Progenitor cell of endocrine pancreas (in vitro differentiated cells): ENCODE data around the gene NUMA1. TPM values are rescaled to one million over a fixed set of nuclear protein-coding genes. Genes with fewer than 3 reads are reported as not detected.
A peak's percentile ranks its signal among the peaks of the same experiment; 100 is the strongest.

ENCODE experiments used
- DNase-seq: peaks from one replicate; pipeline ENCODE4 v3.0.0; 2021; ENCODE audit warnings: low spot score; ENCODE audit not compliant: unreplicated experiment
- H3K27ac Mint-ChIP-seq: 2 replicates; pipeline ENCODE4 v1.8.0; 2021; ENCODE audit warnings: mild to moderate bottlenecking, moderate library complexity, mixed read lengths
- H3K27me3 Mint-ChIP-seq: 2 replicates; pipeline ENCODE4 v1.8.0; 2021; ENCODE audit warnings: mixed read lengths
- H3K36me3 Mint-ChIP-seq: 2 replicates; pipeline ENCODE4 v1.8.0; 2022; ENCODE audit warnings: mixed read lengths; ENCODE audit not compliant: insufficient read depth
- H3K4me1 Mint-ChIP-seq: 2 replicates; pipeline ENCODE4 v1.8.0; 2021; ENCODE audit warnings: low read depth, mixed read lengths
- H3K4me3 Mint-ChIP-seq: 2 replicates; pipeline ENCODE4 v1.8.0; 2021; ENCODE audit warnings: low read depth, mild to moderate bottlenecking, moderate library complexity, mixed read lengths
- H3K9me3 Mint-ChIP-seq: 2 replicates; pipeline ENCODE4 v1.8.0; 2021; ENCODE audit warnings: low read depth, mixed read lengths
- CTCF ChIP-seq: fragments of 200-600 bp; sonication (generic); IDR thresholded peaks from one replicate; pipeline ENCODE4 v1.5.0; 2021; ENCODE audit warnings: antibody characterized with exemption, mild to moderate bottlenecking; ENCODE audit not compliant: unreplicated experiment
- total RNA-seq: library from RNA; stranded (reverse); gene quantifications from 2 replicates; pipeline ENCODE4 v1.2.1, GENCODE V29; 2021

Gene NUMA1
- total RNA-seq, 1 donor from 2014 or later, result 255 TPM

- peak overlapping the region; percentile 98 for H3K27ac Mint-ChIP-seq
- H3K4me1 Mint-ChIP-seq, result peaks cover 28% of the 10 kb centered on the region
- no peak for TF ChIP-seq CTCF
- no peak for DNase-seq
- H3K9me3 Mint-ChIP-seq, result no peaks in the 10 kb centered on the region
- peak overlapping the region; percentile 91 for H3K4me3 Mint-ChIP-seq
- peaks cover 7% of the 10 kb centered on the region for H3K36me3 Mint-ChIP-seq
- no peaks in the 10 kb centered on the region for H3K27me3 Mint-ChIP-seq
Observed at GRCh38 chr11:72102162-72102561, 21.8 kb upstream of the NUMA1 start.

GRCh38 chr11:72100462-72100861 is 20.1 kb upstream of the NUMA1 start:
- Mint-ChIP-seq H3K27me3 (no peaks in the 10 kb centered on the region), H3K4me1 (peaks cover 28% of the 10 kb centered on the region), H3K27ac (no peak overlapping the region), H3K36me3 (peaks cover 9% of the 10 kb centered on the region), H3K9me3 (no peaks in the 10 kb centered on the region), H3K4me3 (peak overlapping the region; percentile 31)
- no peak for TF ChIP-seq CTCF
- no peak for DNase-seq

- Mint-ChIP-seq H3K4me3 (no peak overlapping the region), H3K27me3 (no peaks in the 10 kb centered on the region), H3K27ac (no peak overlapping the region), H3K4me1 (peaks cover 28% of the 10 kb centered on the region), H3K36me3 (peaks cover 9% of the 10 kb centered on the region), H3K9me3 (no peaks in the 10 kb centered on the region)
- no peak for DNase-seq
- TF ChIP-seq CTCF, result no peak
Observed at GRCh38 chr11:72100009-72100408, 19.7 kb upstream of the NUMA1 start.

GRCh38 chr11:72098741-72099140 is 18.4 kb upstream of the NUMA1 start:
- peaks cover 24% of the 10 kb centered on the region for H3K4me1 Mint-ChIP-seq
- peaks cover 9% of the 10 kb centered on the region for H3K36me3 Mint-ChIP-seq
- H3K27me3 Mint-ChIP-seq, result no peaks in the 10 kb centered on the region
- no peak for TF ChIP-seq CTCF
- no peak for DNase-seq
- H3K9me3 Mint-ChIP-seq, result no peaks in the 10 kb centered on the region
- no peak overlapping the region for H3K4me3 Mint-ChIP-seq
- H3K27ac Mint-ChIP-seq, result no peak overlapping the region

GRCh38 chr11:72091292-72091691 is 10.9 kb upstream of the NUMA1 start:
- peak; percentile 81 for TF ChIP-seq CTCF
- H3K4me1 Mint-ChIP-seq, result no peaks in the 10 kb centered on the region
- no peak overlapping the region for H3K4me3 Mint-ChIP-seq
- no peak overlapping the region for H3K27ac Mint-ChIP-seq
- H3K9me3 Mint-ChIP-seq, result no peaks in the 10 kb centered on the region
- no peaks in the 10 kb centered on the region for H3K27me3 Mint-ChIP-seq
- DNase-seq, result peak; percentile 43
- H3K36me3 Mint-ChIP-seq, result peaks cover 2% of the 10 kb centered on the region
